Measurements from ENCODE around the gene PSMD11.

GRCh38 chr17:32396343-32396742 is 48.0 kb upstream of the PSMD11 start:
- TF ChIP-seq CTCF (IDR thresholded peaks at IDR 0.05; ENCODE audit: control extremely low read depth in 1 of 3, insufficient read depth in 1 of 3, low read depth in 1 of 3, low read length in 3 of 3), result no peak
- no peak for TF ChIP-seq MAFK (IDR thresholded peaks at IDR 0.05; ENCODE audit: low read depth, low read length)
- TF ChIP-seq RAD21 (IDR thresholded peaks at IDR 0.05 in 1 of 2, conservative IDR thresholded peaks at IDR 0.05 in 1 of 2; ENCODE audit: low read depth in 2 of 2, low read length in 2 of 2), result no peak
- no peak for TF ChIP-seq POLR2A (IDR thresholded peaks at IDR 0.05; ENCODE audit: control extremely low read depth in 1 of 2, low read depth in 2 of 2, low read length in 2 of 2)
- no peak for TF ChIP-seq BACH1 (IDR thresholded peaks at IDR 0.05; ENCODE audit: low read length)
- no peak for TF ChIP-seq EP300 (IDR thresholded peaks at IDR 0.05; ENCODE audit: borderline replicate concordance in 1 of 2, low read depth in 2 of 2, low read length in 2 of 2)
- TF ChIP-seq TAF1 (IDR thresholded peaks at IDR 0.05; ENCODE audit: low read depth, low read length), result no peak
- TF ChIP-seq CBX5 (IDR thresholded peaks at IDR 0.05; ENCODE audit: low read depth, low read length), result no peak
- no peak for TF ChIP-seq CREB1 (IDR thresholded peaks at IDR 0.05)
- no peak for TF ChIP-seq POLR2AphosphoS5 (IDR thresholded peaks at IDR 0.05; ENCODE audit: low read depth, low read length)
- no peak for TF ChIP-seq ATF2 (IDR thresholded peaks at IDR 0.05; ENCODE audit: low read length)
- no peak for TF ChIP-seq EZH2 (IDR thresholded peaks at IDR 0.05; ENCODE audit: low read depth, low read length, severe bottlenecking)
- TF ChIP-seq E2F6 (IDR thresholded peaks at IDR 0.05), result no peak
